Measurements from ENCODE around the gene TP53INP2. TPM values are rescaled to one million over a fixed set of nuclear protein-coding genes. Genes with fewer than 3 reads are reported as not detected.

TP53INP2 gene
- total and polyA plus RNA-seq, 9 of the 15 experiments (the other 6 are each of a cell fraction or from before 2014, with no cell fraction given): 0.43 to 5.0 (median 1.3) TPM

DNA sequence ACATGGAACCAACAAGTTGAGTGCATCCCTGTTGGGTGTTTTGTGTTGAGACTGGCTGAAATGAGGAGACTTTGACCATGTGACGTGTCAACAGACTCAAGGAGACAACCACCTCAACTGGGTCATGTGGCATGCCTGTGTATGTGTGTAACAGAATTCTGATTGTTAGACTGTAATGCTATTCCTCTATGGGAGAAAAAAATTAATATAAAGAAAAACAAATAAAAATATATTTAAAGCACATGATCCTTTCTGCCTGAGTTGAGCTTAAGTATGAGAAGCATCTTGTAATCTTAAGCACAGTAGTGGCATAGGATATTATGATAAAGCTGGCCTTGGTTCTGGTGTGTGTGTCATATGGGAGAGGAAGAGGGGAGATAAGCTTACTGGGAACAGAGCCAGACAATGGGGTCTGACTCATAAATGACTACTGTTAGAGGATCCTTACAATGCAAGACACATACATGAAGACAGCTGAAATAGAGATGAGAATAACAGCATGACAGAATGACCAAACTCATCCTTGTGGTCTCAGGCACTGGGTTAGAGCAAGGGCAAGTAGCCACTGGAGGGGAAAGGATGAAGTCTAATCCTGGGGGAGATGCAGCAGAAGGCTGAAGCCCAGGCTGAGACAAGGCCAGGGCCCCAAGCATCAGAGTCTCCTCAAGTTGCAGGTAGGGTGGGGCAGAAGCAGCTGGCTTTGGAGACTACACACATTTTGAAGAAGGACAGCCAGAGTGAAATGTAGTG, 9.2 kb downstream of the TP53INP2 start (continued):
- no peak for TF ChIP-seq ZFP30 (CRISPR knock-in tag; IDR thresholded peaks at IDR 0.05; ENCODE audit: borderline replicate concordance)
- TF ChIP-seq RBM25 (IDR thresholded peaks at IDR 0.05; ENCODE audit: low read depth, low read length, severe bottlenecking): no peak
- TF ChIP-seq MLX (CRISPR knock-in tag; conservative IDR thresholded peaks at IDR 0.05): no peak
- peak; percentile 84 for TF ChIP-seq MECOM (CRISPR knock-in tag; IDR thresholded peaks at IDR 0.05)
- peak; percentile 27 for TF ChIP-seq POLR2B (IDR thresholded peaks at IDR 0.05; ENCODE audit: low read depth, partially characterized antibody)
- no peak for TF ChIP-seq ZNF444 (CRISPR knock-in tag; IDR thresholded peaks at IDR 0.05)
- peak in 1 of 2 experiments; percentile 59 for TF ChIP-seq AFF1 (IDR thresholded peaks at IDR 0.05; ENCODE audit: low read depth in 1 of 2, partially characterized antibody in 2 of 2)
- TF ChIP-seq BHLHE40 (IDR thresholded peaks at IDR 0.05; ENCODE audit: low read length): peak; percentile 66
- TF ChIP-seq CBFA2T2 (conservative IDR thresholded peaks at IDR 0.05): peak; percentile 95
- TF ChIP-seq KLF1 (tag; IDR thresholded peaks at IDR 0.05): no peak
- TF ChIP-seq, protein P1, sequence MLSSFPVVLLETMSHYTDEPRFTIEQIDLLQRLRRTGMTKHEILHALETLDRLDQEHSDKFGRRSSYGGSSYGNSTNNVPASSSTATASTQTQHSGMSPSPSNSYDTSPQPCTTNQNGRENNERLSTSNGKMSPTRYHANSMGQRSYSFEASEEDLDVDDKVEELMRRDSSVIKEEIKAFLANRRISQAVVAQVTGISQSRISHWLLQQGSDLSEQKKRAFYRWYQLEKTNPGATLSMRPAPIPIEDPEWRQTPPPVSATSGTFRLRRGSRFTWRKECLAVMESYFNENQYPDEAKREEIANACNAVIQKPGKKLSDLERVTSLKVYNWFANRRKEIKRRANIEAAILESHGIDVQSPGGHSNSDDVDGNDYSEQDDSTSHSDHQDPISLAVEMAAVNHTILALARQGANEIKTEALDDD (IDR thresholded peaks at IDR 0.05): peak; percentile 57
- no peak for TF ChIP-seq TCFL5 (CRISPR knock-in tag; conservative IDR thresholded peaks at IDR 0.05)
- TF ChIP-seq HDGF (IDR thresholded peaks at IDR 0.05): no peak
- peak; percentile 66 for TF ChIP-seq RAD51 (IDR thresholded peaks at IDR 0.05; ENCODE audit: borderline replicate concordance, low read depth)
- TF ChIP-seq HDAC2 (IDR thresholded peaks at IDR 0.05): peak; percentile 96
- no peak for TF ChIP-seq ZNF263 (CRISPR knock-in tag; IDR thresholded peaks at IDR 0.05; ENCODE audit: borderline replicate concordance)
